HG02588 (cell line): ENCODE results near the gene AMFR.

Experiments
- ATAC-seq: cut with Tn5 transposase; IDR thresholded peaks from one replicate; pipeline ENCODE4 v1.9.1; 2021; ENCODE audit warnings: mild to moderate bottlenecking, moderate library complexity; ENCODE audit not compliant: unreplicated experiment

Gene AMFR

DNA sequence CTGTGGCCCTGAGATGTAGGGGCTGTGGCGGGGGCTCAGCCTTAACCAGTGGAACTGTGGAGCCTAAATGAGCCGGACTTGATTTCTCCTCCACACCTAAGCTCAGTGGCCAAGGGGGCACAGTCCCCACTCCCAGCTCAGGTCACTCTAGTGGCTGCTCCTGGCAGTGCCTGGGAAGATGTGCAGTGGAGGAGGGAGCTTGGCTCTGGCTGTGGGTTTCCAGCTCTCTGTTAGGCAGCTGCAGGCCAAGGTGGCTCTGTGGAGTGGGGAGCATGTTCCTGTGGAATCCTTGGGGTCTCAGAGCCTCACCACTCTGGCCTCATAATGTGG is 76.3 kb downstream of the AMFR start:
- ATAC-seq = no peak

DNA sequence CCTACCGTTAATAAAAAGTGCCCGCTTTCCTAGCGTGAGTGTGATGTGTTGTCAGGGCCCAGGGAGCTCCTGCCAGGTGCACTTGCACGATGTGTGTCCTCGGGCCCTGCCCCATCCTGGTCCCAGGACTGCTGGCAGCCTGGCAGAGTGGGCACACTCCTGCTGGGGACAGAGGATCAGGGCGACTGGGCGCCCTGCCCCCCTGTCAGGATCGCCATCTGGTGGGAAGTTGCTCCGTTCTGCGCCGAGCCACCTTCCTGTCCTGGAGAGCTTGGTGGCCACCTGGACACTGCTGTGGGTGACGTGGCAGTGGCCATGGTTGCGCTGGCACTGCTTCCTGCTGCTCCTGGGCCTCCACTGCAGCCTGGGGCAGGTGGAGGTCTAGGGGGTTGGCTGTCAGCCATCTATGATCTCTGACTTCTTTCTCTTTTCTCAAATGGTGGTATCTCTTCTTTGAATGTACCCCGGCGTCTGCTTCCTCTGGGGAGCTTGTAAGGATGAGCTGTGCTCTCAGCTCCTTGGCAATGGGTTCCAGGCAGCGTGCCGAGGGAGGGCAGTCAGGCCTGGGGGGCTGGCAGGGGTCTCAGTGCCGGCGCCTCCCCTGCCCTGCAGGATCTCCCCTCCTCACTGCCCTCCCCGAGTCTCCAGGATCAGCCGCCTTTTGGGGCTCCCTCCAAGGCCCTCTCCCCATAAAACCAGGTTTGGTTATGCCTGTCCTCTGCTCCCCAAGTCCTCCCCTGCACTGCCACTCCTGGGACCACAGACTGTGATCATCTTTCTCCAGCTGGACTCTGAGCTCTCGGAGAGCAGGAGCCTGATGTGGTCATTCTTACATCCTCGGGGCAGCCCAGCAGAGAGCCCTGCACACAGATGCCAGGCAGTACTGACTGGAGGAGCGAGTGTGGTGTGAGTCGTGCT is 76.9 kb downstream of the AMFR start:
- no peak for ATAC-seq

DNA sequence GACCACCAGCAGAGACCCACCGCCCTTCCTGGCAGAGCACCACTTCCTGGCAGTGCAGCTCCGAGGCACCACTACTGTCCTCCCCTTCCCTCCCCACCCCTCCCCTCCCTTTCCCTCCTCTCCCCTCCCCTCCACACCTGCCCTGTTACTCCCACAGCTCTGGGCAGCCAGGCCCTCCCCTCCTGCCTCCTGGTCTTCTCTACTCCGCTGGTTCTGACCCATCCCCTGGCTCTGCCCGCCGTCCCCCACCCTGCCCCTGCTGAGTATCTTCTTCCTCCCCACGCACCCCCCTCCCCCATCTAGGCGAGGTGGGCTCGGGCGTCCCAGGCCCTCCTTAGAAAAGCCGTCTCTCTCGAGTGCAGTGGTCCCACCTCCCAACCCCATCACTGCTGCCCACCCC is 77.7 kb downstream of the AMFR start:
- ATAC-seq = no peak

DNA sequence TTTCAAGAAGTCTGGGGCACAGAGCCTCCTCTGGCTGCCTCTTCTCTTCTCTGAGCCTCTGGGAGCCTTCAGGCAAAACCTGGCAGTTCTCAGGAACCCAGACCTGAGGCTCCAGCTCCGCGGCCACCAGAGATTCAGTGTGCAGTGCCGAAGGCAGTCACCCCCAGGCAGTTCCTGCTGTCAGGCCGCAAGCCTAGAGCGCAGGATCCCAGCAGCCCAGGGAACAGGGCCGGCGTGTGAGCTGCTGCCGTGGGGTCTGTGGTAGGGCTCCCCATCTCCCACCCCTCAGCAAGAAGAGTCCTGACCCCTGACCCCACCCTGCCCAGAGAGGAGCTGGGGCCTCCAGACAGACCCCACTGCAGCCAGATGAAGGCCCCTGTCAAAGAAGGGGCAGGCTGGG is 78.2 kb downstream of the AMFR start:
- ATAC-seq = no peak

DNA sequence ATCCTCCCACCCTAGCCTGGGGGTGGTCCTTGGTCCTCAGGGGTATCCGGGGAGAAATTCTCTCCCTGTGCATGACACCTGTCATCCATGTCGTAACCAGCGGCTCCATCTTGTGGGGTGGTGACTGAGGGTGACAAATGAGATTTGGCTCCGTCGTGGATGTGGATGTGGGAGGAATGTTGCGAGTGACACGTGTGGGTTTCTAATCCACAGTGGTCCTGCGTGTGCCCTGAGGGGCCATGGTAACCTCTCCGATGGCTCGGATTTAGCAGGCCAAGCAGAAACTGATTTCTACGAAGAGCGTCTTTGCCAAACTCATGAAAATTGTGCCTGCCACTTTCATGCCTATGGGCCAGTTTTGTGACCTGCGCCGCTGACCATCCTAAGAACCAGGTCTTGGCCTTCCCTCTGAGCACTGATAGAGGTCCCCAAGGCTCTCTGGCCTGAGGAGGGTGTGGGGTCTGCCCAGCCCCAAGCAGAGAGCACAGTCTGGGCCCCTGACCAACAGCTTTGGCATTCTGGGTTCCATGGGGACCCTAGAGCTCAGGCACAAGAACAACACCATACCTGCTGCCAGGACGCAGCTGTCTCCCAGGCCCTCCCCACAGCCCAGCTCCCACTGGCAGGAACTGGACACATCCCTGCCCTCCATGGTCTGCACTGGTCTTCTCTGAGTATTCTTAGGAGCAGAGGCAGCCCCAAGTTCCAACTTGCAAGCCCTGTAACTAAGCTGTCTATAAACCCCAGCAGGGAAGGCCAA is 79.0 kb downstream of the AMFR start:
- no peak for ATAC-seq

DNA sequence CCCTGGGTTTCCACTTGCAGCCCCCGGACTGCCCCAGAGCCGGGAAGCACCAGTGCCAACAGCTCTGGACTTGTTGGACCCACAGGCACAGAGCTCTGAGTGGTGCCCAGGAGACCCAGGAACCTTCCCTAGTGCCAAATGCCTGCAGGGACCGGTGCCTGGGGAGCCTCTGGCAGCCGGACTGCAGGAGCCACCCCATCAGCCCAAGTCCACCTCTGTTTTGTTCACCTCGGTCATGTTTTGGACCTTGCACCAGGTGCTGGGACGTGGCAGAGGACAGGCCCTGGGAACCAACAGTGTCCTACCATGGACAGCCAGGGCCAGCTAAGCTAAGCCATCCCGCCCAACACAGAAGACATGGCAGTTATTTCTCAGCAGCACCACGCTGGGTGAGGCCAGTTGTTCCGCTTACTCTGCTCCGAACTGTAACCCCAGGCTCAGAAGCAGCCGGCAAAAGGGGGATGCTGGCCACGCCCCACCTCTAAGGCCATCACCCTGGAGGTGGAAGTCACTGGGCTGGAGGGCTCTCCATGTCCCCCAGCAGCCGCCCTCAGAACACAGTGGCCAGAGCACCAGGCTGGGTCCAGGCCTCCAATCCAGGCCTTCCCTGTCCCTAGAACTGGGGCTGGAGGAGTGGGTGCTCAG is 79.8 kb downstream of the AMFR start:
- no peak for ATAC-seq

DNA sequence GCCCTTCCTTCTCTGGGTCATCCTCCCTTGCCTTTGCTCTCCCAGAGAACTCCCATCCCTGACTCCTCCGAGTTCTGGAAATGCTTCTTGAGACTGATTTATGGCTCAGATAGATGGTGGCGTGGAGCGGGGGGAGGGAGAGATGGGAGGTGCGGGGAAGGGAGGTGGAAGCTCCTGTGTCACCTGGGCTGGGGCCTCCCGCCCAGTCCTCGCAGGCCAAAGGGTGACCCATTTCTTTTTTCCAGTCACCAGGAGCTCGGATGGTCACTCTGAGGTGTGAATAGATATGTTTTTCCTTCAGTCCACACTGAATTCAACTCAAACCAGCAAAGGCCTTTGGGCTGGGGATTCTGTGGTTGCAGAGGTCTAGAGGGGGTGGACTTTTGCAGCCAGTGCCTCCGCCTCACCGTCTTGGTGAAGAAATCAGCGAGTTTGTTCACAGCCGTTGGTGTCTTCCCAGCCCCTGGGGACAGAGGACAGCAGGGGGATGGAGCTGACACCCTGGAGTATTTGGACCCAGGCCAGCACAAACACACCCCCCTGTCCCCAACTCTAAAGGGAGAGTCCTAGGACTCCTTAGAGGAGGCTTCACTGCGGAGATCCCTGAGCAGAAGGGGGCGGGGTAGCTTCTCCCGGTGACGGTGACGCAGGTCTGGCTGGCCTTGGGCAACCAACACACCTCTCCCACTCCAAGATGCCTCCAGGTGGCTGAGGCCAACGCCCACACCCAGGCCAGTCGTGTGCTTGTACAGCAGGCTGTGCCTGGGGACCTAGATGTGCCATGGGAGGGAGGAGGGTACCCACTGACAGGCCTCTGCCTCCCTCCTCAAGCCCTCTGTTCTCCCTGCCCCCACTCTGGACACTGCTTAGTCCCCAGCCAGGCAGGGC is 80.6 kb downstream of the AMFR start:
- ATAC-seq = no peak

DNA sequence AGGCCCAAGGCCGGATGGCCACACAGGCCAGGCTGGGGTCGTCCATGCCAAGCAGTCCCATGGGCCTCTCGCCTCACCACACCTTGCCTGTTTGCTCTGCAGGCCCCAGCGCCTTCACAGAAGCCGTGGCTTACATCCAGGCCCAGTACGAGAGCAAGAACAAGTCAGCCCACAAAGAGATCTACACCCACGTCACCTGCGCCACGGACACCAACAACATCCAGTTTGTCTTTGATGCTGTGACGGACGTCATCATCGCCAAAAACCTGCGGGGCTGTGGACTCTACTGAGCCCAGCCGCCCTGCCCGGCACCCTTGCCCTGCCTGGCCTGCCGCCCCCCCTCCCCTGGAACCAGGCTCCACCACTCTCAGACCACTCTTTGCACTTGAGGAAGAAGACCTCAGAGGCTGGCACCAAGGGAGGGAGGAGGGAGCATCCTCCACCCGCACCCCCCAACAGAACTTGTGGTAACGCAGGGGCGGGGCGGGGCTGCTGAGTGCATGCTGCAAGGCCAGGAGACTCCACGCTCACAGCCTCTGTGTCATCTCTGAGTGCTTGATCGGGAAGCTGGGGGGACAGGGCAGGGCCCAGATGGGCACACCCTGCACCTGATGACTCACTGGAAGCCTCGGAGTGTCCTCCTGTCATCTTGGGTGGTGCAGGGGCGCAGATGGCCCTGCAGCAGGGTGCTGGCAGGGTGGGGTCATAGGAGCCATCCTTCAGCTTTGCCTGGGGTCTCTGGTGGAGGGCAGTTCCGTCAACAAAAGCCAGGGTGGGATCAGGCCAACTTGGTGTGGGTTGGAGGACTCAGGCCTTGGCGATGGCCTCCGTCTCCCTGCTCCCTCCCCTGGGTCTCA is 81.5 kb downstream of the AMFR start:
- ATAC-seq = no peak

DNA sequence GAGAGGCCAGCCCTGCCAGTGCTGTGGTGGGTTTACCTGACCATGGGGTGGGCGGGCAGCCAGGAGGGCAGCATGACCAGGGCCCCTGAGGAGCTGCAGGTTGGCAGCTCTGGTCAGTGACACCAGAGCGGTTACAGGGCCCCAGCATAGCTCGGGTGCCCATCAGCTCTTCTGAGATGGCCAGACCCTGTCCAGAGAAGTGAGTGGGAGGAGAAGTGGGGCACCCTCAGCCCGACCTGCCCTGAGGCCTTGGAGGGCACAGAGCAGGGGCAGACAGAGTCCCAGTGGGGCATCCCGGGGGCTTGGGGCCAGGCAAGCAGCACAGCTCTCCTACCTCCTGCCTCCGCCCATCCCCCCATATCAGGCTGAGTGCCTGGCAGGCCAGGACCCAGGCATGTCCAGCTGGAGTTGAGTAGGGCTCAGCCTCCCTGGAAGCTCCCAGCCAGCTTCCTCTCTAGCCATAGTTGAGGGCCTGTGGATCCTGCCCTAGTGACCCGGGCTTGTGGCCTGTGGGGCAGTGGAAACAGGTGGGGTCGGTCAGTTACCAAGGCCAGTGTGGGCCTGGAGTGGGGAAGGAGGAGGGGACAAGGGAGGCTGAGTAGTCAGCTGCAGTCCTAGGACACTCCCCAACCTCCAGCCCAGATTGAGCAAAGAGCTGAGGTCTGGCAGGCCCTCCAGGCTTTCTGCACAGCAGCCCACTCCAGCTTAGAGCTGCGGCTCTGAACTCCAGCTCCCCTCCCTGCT is 83.5 kb downstream of the AMFR start:
- ATAC-seq = no peak

DNA sequence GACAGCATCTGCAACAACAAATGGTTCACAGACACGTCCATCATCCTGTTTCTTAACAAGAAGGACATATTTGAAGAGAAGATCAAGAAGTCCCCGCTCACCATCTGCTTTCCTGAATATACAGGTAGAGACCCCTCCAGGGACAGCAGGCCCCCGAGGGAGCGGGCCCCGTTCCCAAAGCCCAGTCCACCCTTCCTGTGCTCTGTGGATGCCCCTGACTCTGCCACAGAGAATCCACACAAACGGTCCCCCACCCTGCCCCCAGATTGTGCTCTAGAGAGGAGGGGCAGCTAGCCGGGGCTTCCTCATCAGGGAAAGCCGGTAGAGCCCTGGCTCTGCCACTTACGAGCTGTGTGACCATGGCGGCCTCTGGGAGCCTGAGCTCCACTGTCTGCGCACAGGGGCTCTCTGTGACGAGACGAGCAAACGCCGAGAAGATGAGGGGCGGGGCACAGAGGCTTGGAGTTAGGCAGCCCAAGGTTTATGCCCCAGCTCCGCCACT is 84.4 kb downstream of the AMFR start:
- no peak for ATAC-seq

DNA sequence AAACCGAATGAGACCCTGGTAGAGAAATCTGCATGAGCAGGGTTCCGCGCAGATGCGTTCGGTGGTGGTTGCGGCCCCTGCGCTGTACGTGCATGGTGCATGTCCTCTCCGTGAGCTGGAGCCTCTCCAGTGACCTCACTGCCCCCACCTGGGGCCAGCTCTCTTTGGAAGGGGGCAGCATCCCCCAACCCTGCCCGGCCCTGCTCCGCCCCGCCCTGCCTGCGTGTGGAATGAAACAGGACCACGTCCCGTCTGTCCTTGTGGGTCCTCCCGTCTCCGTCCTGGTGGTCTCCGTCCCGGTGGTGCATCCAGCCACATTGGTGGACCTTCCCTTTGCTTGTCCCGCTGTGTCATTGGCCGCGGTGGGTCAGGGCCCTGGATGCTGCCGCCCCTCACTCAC is 84.9 kb downstream of the AMFR start:
- no peak for ATAC-seq

DNA sequence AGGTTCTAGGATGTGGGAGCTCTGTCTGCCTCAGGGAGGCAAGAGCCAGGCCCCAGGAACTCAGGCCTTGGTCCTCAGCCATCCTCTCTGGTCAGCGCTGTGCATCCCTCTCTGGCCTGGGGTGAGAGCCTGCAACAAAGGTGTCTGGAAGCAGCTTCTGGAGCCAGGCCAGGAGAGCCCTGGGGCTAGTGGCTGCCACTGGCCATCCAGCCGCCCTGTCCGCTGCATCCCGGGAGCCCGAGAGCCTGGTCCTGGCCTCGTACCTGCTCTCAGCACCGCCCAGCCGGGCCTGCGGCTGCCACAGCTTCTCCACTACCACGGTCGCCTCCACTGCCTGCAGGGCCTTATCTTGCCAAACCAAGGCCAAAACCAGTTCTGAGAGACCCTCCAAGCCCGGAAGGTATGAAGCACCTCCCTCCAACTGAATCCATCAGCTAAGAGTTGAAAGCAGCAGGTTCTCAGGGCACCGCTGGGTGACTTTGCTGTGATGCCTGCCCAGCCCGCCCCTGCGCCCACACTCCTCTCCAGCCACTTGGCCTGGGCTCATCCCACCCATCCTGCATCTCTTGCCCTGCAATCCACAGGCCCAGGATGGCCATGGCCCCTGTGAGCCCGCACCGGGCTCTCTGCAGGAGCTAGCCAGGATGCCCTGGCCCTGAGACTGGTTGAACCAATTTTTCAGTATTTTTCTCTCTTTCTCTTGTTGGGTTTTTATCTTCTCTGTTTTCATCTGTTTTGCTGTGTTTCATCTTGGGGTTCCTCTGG is 85.7 kb downstream of the AMFR start:
- no peak for ATAC-seq

DNA sequence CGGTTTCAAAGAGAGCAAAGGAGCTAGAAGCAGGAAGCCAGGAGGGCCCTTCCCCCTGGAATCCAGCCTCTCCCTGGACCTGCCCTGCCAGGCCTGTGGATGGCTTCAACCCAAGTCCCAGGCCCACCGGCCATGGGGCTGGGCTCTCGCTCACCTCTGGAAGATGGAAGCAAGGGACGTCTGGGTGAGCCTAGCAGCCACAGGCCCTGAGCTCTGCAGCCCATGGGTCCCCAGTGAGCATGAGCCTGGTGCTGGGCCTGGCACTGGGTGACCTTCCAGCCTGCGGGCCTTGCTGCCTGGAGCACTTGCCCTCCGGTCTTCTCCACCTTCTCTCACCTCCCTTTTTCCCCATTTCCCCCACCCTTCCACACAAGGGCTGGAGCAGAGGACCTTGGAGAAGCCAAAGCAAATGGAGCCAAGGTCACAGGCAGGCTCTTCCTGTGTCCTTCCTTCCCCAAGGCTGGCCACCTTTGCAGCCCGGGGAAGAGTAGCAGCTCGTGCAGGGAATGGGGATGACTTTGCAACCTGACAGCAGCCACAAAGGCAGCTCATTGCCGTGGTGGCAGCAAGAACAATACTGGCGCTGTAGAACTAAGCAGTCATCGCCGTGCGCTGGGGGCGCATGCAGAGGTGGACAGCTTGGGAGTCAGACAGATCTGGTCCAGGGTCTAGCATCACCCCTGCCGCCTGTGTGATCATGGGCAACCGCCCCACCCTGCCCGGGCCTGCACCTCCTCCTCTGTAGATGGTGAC is 86.6 kb downstream of the AMFR start:
- ATAC-seq = no peak

DNA sequence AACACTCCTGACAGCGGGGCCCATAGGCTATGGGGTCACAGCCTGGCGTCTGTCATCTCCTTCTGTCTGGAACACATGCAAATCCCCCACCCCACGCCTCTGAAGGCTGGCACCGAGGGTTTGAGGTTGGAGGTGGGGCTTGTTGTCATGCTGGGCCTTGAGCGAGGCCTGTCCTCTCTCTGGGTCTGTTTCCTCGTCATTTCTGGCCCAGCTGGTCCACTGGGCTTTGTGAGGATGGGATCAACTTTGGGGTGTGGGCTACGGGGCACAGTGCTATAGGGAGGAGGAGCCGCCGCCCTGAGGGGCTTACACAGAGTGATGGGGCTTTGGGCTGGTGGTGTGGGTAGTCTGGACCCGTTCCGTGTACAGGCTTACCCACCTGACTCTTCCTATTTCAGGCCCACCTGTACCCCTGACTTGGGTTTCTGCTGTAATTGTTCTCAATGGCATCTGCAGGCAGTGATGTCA is 87.5 kb downstream of the AMFR start:
- no peak for ATAC-seq

DNA sequence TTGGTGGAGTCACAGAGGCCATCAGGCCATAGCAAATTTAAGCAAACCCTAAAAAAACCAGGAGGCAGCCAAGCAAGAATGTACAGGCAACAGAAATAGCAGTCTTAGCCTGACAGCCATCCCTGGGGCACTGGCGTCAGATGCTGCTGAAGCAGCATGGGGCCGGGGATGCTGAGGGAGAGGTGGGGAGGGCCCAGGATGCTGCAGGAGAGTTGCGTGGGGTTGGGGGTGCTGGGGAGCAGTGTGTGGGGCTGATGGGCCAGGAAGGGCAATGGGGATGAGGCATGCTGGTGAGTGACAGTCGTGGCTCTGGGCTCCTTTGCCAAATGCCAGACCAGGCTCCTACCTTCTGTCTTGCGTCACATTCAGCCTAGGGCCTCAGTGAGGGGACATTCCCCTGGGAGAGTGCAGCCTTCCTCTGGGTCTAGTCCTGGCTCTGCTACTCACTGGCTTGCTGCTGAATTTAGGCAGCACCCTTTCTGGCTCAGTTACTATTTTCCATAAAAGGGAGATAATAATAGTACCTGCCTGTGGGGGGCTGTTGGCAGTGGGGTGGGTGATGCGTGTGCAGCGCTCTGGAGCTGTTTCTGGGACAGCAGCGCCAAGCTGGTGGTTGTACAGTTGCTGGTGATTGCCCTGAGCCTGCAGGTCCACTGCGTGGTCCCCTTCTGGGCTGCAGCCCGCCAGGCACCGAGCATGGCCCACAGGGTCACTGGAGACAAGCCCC is 88.1 kb downstream of the AMFR start:
- no peak for ATAC-seq

DNA sequence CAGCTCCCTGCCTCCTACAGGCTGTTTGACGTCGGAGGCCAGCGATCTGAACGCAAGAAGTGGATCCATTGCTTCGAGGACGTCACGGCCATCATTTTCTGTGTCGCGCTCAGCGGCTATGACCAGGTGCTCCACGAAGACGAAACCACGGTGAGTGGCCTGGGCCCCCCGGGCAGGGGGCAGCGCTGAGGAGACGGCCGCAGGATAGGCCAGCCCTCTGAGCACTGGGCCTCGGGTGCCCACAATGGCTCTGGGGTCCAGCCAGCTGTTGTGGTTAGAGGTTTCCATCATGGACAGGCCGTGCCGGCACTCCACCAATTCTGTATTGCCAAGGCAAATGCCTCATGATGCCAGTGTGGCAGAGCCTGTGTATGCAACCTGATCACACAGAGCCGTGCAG is 88.6 kb downstream of the AMFR start:
- ATAC-seq = no peak
